Measurements from ENCODE around the gene JAK1.

The JAK1 gene

GRCh38 chr1:64917907-64918306, 48.4 kb downstream of the JAK1 start:
- no peak for DNase-seq

- peak in 1 of 2 donors; percentile 52 for DNase-seq
These were observed 49.0 kb downstream of the JAK1 start for GRCh38 chr1:64917328-64917861.

GRCh38 chr1:64915381-64916274, 50.7 kb downstream of the JAK1 start:
- DNase-seq: no peak

- no peak for DNase-seq
These were observed 52.9 kb downstream of the JAK1 start for GRCh38 chr1:64913361-64914015.

GRCh38 chr1:64912191-64912590, 54.2 kb downstream of the JAK1 start:
- DNase-seq: no peak

- no peak for DNase-seq
These were observed 55.0 kb downstream of the JAK1 start for GRCh38 chr1:64911326-64911725.

- DNase-seq: no peak
These were observed 57.3 kb downstream of the JAK1 start for GRCh38 chr1:64909031-64909430.

- DNase-seq: no peak
These were observed 57.8 kb downstream of the JAK1 start for GRCh38 chr1:64908575-64908974.

GRCh38 chr1:64906447-64906846, 59.9 kb downstream of the JAK1 start:
- DNase-seq: no peak

GRCh38 chr1:64903593-64903992, 62.8 kb downstream of the JAK1 start:
- DNase-seq: no peak

GRCh38 chr1:64901663-64902062, 64.7 kb downstream of the JAK1 start:
- no peak for DNase-seq

GRCh38 chr1:64900916-64901315, 65.4 kb downstream of the JAK1 start:
- DNase-seq: no peak

- DNase-seq: peak in 1 of 2 donors; percentile 73
These were observed 68.1 kb downstream of the JAK1 start for GRCh38 chr1:64898107-64898861.

- no peak for DNase-seq
These were observed 69.8 kb downstream of the JAK1 start for GRCh38 chr1:64896551-64896950.

GRCh38 chr1:64895500-64895899, 70.8 kb downstream of the JAK1 start:
- DNase-seq: no peak

- no peak for DNase-seq
These were observed 71.7 kb downstream of the JAK1 start for GRCh38 chr1:64894438-64895196.

- no peak for DNase-seq
These were observed 72.4 kb downstream of the JAK1 start for GRCh38 chr1:64893921-64894320.

GRCh38 chr1:64892576-64893573, 73.5 kb downstream of the JAK1 start:
- peak in 1 of 2 donors; percentile 12 for DNase-seq

GRCh38 chr1:64891448-64891825, 74.9 kb downstream of the JAK1 start:
- DNase-seq: peak in 1 of 2 donors; percentile 13

- no peak for DNase-seq
These were observed 75.5 kb downstream of the JAK1 start for GRCh38 chr1:64890699-64891447.
